Glomerular endothelial cell (primary cell): Measurements from ENCODE around the gene PMFBP1. TPM values are rescaled to one million over a fixed set of nuclear protein-coding genes. Genes with fewer than 3 reads are reported as not detected.
"Not testable (repeated sequence)": the region's sequence is repeated elsewhere in the genome, so short reads cannot be mapped to it uniquely, and the experiment has no call there.

Experiments
- DNase-seq: peaks from one replicate; pipeline ENCODE4 v3.0.0-alpha.2; 2011; ENCODE audit warnings: low read depth, low spot score; ENCODE audit errors: extremely low read depth
- total RNA-seq: library from RNA; depleted of rRNA; stranded (reverse); fragments of >200 nt; gene quantifications from 2 replicates; pipeline ENCODE4 v1.2.3, GENCODE V29; 2015

The PMFBP1 gene
- total RNA-seq, 1 donor from 2014 or later, result 0.12 TPM

DNA sequence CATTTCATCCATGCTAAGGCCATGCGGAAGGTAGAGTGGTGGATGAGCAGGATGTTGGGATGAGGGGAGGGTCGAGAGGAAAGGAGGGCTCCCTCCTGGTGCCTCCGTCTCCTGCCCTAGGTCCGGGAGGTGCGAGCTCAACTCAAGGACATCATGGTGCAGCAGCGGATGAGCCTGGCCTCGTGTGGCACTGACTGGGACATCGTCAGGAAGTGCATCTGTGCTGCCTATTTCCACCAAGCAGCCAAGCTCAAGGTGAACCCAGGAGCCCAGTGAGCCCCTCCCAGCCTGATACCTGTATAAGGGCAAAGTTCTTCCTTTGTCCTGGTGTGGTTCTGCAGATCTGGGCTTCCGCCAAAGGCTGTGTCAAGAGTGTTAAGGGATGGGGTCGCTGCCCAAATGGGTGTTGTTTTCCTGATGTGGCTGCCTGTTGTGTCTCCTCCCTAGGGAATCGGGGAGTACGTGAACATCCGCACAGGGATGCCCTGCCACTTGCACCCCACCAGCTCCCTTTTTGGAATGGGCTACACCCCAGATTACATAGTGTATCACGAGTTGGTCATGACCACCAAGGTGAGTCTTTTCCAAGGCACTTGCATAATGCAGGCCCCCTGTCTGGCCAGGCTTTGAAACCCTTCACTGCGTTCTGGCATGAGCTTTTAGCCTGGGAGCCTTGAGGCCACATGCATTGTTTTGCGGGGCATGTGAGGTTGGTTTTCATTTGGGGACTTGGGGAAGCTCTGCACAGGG lies 63.4 kb downstream of the PMFBP1 start:
- no peak for DNase-seq

DNA sequence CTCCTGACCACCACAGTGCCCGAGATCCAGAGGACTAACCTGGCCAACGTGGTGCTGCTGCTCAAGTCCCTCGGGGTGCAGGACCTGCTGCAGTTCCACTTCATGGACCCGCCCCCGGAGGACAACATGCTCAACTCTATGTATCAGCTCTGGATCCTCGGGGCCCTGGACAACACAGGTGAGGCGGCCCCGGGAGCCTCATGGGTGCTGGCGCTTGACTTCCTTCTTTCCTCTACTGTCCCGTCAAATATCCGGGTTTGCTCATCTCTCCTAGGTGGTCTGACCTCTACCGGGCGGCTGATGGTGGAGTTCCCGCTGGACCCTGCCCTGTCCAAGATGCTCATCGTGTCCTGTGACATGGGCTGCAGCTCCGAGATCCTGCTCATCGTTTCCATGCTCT lies 64.6 kb downstream of the PMFBP1 start:
- DNase-seq, result no peak

DNA sequence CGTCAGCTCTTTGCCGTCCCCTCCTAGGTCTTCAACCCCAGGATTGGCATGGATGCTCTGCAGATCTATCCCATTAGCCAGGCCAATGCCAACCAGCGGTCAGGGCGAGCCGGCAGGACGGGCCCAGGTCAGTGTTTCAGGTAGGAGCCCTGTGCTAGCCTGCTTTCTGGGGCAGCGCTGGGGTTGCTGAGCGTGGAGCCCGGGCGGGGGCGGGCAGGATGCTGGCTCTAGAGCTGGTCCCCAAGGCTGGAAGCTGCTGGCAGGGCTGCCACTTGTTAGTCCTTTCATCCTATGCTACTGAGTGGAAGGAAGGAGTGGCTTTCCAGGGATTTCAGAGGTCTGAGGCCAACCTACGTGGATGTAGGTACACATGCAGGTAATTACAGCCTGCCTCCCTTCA lies 66.0 kb downstream of the PMFBP1 start:
- DNase-seq, result no peak

DNA sequence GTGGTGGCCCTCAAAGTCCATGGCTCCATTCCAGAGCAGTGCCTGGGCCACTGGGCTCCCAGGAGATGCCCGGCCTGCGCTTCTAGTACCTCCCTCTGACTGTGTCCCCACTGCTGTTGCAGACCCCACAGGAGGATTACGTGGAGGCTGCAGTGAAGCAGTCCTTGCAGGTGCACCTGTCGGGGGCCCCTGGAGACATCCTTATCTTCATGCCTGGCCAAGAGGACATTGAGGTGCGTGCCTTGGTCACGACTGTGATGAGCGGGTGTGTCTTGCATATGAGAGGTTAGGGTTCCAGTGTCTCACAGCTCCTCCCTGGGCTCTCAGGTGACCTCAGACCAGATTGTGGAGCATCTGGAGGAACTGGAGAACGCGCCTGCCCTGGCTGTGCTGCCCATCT lies 67.0 kb downstream of the PMFBP1 start:
- DNase-seq, result no peak

GRCh38 chr16:72101195-72101594 lies 70.8 kb downstream of the PMFBP1 start:
- DNase-seq, result no peak

DNA sequence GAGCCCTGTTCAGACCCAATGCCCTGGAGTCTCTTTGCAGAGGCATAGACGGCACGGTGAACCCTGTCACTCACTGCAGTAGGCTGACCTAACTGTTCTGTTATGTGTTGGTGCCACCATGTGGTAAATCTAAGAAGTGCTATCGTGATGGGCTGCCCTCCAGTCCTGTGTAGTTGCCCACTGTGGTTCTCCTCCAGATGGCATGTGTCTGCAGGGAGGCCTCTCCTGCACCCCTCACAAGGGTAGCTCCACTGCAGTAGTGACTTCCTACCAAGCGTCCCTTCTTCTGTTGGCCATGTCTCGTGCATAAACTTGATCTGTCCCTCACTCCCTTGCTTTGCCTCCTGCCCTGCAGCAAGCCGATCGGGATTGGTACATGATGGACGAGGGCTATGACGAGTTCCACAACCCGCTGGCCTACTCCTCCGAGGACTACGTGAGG lies 72.6 kb downstream of the PMFBP1 start:
- no peak for DNase-seq

GRCh38 chr16:72098936-72099335 lies 73.0 kb downstream of the PMFBP1 start:
- DNase-seq, result no peak

GRCh38 chr16:72094266-72094610 lies 77.7 kb downstream of the PMFBP1 start:
- DNase-seq, result no peak

- peak; percentile 97 for DNase-seq
Observed at GRCh38 chr16:72093448-72094265, 78.3 kb downstream of the PMFBP1 start, which contains the start of the genes DHX38 and TXNL4B. TSS of gene DHX38 (plus strand) at chr16:72093847. CDS start at chr16:72096158, 2,311 bp downstream. TSS of gene TXNL4B (minus strand) at chr16:72093620. CDS start at chr16:72090749, 2,871 bp downstream.

DNA sequence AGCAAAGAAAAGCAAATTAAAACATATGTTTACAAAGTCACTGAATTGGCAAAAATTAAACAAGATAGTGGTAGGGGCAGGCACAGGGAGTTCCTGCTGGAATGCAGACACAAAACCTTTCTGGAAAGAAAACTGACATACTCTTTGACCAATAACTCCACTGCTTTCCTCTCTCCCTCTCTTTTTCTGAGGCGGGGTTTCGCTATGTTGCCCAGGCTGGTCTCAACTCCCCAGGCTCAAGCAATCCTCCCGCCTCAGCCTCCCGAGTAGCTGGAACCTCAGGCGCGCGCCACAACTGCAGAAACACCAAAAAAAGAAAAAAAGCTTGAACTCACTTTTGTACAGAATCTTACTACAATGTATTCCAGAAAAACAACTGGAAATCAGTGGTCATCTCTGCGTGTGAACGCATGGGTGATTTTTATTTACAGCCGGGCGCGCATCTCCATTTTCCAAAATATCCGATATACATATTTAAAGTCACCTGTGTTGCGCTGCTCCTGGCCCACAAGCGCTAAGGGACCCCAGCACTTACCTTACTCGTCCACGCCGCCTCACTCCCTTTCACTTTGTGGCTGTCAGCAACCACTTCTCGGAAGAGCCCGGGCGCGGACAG lies 79.0 kb downstream of the PMFBP1 start:
- DNase-seq, result no peak

DNA sequence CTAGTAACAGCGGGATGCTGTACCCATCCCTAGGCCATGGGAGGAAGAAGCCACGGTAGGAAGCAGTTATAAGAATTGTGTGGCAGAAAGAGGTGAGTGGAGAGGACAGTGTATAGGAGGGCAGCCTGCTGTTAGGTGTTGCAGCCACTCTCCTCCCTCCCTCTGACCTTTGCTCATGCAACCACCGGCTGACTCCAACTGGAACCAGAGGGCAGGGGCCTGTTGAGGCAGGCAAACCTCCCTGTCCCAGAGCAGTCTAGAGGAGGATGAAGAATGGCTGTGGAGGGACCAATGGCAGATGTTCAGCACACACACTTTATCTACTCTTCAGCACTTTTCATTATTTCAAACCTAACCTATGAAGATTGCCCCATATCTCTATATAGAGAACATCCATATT lies 80.7 kb downstream of the PMFBP1 start:
- no peak for DNase-seq

DNA sequence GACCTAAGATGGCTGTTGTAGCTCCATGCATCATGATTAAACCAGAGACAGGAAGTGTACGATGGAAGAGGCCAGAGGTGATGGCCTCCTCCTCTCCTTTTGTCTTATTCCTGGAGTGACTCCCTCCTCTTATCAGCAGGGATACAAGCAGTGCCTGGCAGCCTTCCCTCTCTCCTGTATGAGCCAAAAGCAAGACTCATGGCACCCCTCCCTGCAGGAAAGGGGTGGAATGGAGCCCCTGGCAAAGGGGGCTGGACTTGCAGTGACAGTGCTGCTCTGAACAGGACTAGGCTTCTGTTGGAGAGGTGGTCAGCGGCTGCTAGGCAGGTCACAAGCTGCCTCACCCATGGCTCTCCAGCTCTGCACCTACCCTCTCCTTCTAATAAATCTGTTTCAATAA lies 87.0 kb downstream of the PMFBP1 start:
- no peak for DNase-seq

DNA sequence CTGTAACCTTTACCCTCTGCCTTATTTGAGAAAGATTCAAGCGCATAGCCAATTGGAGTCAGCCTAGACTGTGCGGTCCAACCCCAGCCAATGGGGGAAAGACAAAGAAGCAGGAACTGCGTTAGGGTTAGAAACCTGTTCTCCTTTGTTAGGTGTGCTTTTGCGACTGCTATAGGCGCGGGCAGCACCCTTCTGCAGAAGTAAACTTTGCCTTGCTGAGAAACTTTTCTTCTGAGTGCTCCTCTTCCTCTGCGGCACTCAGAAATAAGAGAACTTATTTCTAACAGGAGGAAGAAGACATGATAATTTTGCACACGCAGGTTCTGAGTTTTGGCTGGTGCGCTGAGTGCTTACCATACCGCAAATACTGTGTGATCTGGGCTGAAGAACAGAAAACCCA lies 87.5 kb downstream of the PMFBP1 start:
- DNase-seq, result no peak

DNA sequence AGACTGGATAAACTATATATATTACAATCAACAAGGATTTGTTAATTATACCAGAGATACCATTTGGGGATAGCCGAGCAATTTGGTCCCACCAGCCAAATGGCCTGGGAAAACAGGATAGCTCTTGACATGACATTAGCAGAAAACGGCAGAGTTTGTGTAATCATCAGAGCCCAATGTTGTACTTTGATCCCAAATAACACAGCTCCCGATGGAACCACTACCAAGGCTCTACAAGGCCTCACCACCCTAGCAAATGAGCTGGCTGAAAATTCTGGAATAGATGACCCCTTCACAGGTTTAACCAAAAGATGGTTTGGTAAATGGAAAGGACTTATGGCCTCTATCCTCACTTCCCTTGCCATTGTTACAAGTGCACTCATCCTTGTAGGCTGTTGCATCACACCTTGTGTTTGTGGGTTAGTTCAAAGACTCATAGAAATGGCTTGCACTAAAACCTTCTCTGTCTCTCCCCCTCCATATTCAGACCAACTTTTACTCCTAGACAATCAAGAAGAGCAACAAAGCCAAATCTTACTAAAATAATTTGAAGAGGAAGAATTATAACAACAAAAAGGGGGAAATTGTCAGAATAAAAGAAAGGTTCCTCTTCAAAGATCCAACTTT lies 88.1 kb downstream of the PMFBP1 start:
- DNase-seq, result no peak

DNA sequence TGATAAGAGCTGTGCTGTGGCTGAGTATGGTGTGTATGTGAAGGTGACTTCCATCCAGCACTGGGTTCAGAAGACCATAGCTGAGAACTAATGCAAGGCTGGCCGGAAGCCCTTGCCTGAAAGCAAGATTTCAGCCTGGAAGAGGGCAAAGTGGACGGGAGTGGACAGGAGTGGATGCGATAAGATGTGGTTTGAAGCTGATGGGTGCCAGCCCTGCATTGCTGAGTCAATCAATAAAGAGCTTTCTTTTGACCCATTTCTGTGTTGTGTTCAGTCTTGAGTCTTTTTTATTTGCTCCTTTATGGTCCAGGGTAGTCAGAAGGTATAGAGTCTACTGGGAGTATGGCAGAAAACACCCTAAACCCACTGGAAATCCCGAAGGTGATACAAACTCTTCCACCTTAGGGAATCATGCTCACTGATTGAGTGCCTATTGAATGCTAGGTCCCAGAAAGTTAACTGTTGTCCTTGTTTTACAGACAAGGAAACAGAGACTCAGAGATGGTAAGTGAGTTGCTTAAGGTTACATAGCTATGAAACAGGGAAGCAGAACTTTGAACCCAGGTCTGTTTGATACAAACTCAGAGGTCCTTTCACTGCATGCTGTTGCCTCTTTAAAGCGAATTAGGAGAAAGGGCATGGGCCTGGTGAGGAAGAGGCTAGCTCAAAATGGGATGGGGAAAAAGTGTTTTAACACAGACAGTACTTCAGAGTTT lies 94.8 kb downstream of the PMFBP1 start:
- DNase-seq, result not testable (repeated sequence)

GRCh38 chr16:72075067-72075466 lies 96.9 kb downstream of the PMFBP1 start:
- not testable (repeated sequence) for DNase-seq

- no peak for DNase-seq
Observed at GRCh38 chr16:72073560-72074230, 98.3 kb downstream of the PMFBP1 start.

GRCh38 chr16:72072514-72073342 lies 99.2 kb downstream of the PMFBP1 start:
- DNase-seq, result no peak
